GM06990 (cell line): ENCODE results near the gene KRTAP2-3.

ENCODE experiments used
- DNase-seq: peaks from one replicate; pipeline ENCODE4 v3.0.0-alpha.2; 2011; ENCODE audit not compliant: insufficient read length; ENCODE audit errors: extremely low read depth
- H3K27me3 ChIP-seq: replicated peaks from 2 replicates; pipeline ENCODE4 v1.6.0; 2011; ENCODE audit warnings: low read length; ENCODE audit not compliant: control insufficient read depth, insufficient read depth
- H3K36me3 ChIP-seq: 2 replicates; pipeline ENCODE4 v1.5.1; 2011; ENCODE audit warnings: low read length; ENCODE audit not compliant: control insufficient read depth, insufficient read depth
- H3K4me3 ChIP-seq: replicated peaks from 2 replicates; pipeline ENCODE4 v1.5.1; 2011; ENCODE audit warnings: low read depth, mild to moderate bottlenecking, control low read depth, low read length
- TF ChIP-seq, protein P1 (sequence below): IDR thresholded peaks from 2 replicates; pipeline ENCODE4 v1.5.1; 2011; ENCODE audit warnings: low read length, control low read depth, mild to moderate bottlenecking, inconsistent platforms; ENCODE audit not compliant: insufficient read depth, poor library complexity, severe bottlenecking

Gene KRTAP2-3

DNA sequence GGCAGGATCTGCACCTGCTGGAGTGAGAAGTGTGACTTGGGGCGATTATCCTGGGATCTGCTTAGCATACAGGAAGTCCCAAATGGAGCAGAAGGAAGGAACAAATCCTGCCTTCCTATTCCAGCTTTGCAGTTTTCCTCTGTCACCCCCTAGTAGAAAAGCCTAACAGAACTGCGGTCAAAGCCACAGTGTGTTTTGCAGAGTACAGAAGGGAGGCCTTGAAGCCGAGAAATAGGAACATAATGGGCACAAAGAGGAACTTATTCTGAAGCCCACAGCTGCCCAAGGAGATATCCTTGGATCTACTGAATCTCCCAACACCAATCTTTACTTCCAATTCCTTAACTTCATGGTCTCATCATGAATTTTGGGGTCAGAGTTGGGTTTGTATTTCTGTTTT is 41.4 kb downstream of the KRTAP2-3 start:
- Histone ChIP-seq H3K36me3 (no peaks in the 10 kb centered on the region), H3K27me3 (no peaks in the 10 kb centered on the region), H3K4me3 (no peak overlapping the region)
- TF ChIP-seq, protein P1, sequence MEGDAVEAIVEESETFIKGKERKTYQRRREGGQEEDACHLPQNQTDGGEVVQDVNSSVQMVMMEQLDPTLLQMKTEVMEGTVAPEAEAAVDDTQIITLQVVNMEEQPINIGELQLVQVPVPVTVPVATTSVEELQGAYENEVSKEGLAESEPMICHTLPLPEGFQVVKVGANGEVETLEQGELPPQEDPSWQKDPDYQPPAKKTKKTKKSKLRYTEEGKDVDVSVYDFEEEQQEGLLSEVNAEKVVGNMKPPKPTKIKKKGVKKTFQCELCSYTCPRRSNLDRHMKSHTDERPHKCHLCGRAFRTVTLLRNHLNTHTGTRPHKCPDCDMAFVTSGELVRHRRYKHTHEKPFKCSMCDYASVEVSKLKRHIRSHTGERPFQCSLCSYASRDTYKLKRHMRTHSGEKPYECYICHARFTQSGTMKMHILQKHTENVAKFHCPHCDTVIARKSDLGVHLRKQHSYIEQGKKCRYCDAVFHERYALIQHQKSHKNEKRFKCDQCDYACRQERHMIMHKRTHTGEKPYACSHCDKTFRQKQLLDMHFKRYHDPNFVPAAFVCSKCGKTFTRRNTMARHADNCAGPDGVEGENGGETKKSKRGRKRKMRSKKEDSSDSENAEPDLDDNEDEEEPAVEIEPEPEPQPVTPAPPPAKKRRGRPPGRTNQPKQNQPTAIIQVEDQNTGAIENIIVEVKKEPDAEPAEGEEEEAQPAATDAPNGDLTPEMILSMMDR: no peak
- no peak for DNase-seq

DNA sequence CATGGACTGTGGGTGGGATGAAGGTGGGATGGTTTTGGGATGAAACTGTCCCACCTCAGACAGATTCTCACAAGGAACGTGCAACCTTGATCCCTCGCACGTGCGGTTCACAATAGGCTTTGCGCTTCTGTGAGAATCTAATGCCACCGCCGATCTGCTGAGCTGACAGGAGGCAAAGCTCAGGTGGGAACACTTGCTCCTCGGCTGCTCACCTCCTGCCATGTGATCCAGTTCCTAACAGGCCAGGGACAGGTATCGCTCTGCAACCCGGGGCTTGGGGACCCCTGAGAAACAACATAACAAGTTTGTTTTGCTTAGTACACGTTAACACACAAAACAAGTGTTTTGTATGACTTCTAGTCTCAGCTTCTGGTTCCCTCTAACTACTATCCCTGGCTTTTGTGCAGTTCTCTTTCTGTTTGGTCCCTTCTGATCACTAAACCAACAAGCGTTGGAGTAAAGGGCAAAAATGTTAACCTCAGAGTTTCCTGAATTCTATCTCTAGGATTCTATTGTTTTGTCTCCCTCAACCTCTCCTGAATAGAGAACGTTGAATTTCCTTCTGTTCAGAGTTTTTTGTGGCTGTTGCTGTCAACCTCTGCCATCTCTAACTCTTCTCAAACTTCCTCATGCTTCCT is 43.2 kb downstream of the KRTAP2-3 start:
- Histone ChIP-seq H3K36me3 (no peaks in the 10 kb centered on the region), H3K4me3 (no peak overlapping the region), H3K27me3 (no peaks in the 10 kb centered on the region)
- DNase-seq: no peak
- TF ChIP-seq, protein P1: no peak

DNA sequence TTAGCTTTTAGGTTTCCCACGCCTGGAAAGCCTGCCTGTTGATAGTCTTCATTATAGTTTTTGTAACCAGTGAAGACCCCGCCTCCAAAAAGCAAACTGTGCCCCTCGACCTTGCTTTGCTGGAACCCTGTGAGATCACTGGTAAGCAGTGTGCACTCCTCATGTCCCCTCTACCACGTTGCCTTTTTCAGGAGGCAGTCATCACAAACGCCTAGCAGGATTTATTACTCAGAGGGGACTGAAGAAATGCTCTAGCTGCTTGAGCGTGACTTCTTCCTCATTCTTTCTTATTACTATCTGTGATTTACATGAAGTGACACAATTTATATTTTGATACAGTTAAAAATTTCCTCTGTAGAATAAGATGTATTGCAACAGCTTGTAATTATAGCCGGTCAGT is 44.5 kb downstream of the KRTAP2-3 start:
- no peaks in the 10 kb centered on the region for H3K27me3 ChIP-seq
- H3K4me3 ChIP-seq: no peak overlapping the region
- TF ChIP-seq, protein P1: no peak
- no peaks in the 10 kb centered on the region for H3K36me3 ChIP-seq
- DNase-seq: no peak

DNA sequence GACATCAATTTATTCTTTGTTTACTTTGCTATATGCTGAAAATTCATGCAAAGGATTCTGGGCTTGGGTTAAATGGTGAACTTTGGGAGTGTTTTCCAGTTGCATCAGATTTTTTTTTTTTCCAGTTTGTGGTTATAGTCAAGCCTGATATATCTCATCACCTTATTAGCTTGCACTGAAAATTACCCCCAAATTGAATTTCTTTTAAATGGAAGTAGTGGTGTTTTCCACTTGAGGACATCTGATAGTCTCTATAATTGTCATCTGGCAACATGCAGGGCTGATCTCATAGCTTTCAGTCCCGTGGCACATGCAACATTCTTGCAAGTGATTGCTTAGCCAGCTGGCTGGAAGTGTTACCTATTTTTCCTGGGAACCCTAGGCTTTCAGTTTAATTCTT is 46.3 kb downstream of the KRTAP2-3 start:
- H3K4me3 ChIP-seq: no peak overlapping the region
- TF ChIP-seq, protein P1: no peak
- H3K27me3 ChIP-seq: no peaks in the 10 kb centered on the region
- no peak for DNase-seq
- no peaks in the 10 kb centered on the region for H3K36me3 ChIP-seq

DNA sequence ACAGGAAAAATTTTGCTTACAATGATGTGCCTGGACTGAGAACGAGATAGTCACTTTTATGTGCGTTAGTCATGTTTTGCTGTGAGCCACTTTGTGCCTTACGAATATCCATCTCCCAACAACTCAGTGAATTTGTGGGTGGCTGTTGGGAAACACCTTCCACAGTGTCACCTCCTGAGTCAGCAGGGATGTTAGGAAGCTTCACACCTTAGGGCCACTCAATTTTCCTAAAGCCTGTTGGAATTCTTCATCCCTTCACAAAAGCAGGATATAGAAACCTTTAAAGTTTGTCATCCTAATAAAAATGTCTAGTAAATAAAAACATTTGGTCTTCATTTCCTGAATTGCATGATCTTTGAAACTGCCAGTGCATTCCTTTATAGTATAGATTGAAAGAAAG is 46.7 kb downstream of the KRTAP2-3 start:
- TF ChIP-seq, protein P1: no peak
- no peak overlapping the region for H3K4me3 ChIP-seq
- no peak for DNase-seq
- H3K27me3 ChIP-seq: no peaks in the 10 kb centered on the region
- H3K36me3 ChIP-seq: no peaks in the 10 kb centered on the region
